Stimulated activated CD4-positive, alpha-beta T cell treated with anti-CD3 and anti-CD28 coated beads, TNF-alpha, amount 100 ng/mL, for 48 hours (primary cell): ENCODE results near the gene DENND1A.

Source experiments
- DNase-seq, 3 donors: peaks; one replicate each; pipeline ENCODE4 v3.0.0-alpha.2; 2020; ENCODE audit warnings: low read depth in 3 of 3

Gene DENND1A

GRCh38 chr9:123371805-123372590, 557.9 kb downstream of the DENND1A start:
- no peak for DNase-seq

- no peak for DNase-seq
These were observed 558.7 kb downstream of the DENND1A start for GRCh38 chr9:123371228-123371584.

GRCh38 chr9:123370526-123371227, 559.2 kb downstream of the DENND1A start:
- no peak for DNase-seq

GRCh38 chr9:123370108-123370507, 559.8 kb downstream of the DENND1A start:
- DNase-seq, result no peak

- DNase-seq, result no peak
These were observed 560.6 kb downstream of the DENND1A start for GRCh38 chr9:123369296-123369695.

GRCh38 chr9:123368536-123369153, 561.3 kb downstream of the DENND1A start:
- no peak for DNase-seq

GRCh38 chr9:123368023-123368422, 561.9 kb downstream of the DENND1A start:
- no peak for DNase-seq

GRCh38 chr9:123365881-123366528, 563.9 kb downstream of the DENND1A start:
- DNase-seq, result no peak

GRCh38 chr9:123365287-123365880, 564.5 kb downstream of the DENND1A start:
- no peak for DNase-seq

GRCh38 chr9:123364241-123364824, 565.6 kb downstream of the DENND1A start:
- no peak for DNase-seq

- DNase-seq, result no peak
These were observed 567.1 kb downstream of the DENND1A start for GRCh38 chr9:123362856-123363255.

- no peak for DNase-seq
These were observed 568.0 kb downstream of the DENND1A start for GRCh38 chr9:123361731-123362510.

GRCh38 chr9:123361086-123361730, 568.7 kb downstream of the DENND1A start:
- no peak for DNase-seq

GRCh38 chr9:123360161-123361085, 569.5 kb downstream of the DENND1A start:
- no peak for DNase-seq

- DNase-seq, result no peak
These were observed 570.4 kb downstream of the DENND1A start for GRCh38 chr9:123359546-123359945.

- DNase-seq, result no peak
These were observed 570.8 kb downstream of the DENND1A start for GRCh38 chr9:123359106-123359505.

- DNase-seq, result no peak
These were observed 571.6 kb downstream of the DENND1A start for GRCh38 chr9:123358181-123358905.

- no peak for DNase-seq
These were observed 572.2 kb downstream of the DENND1A start for GRCh38 chr9:123357743-123358059.
